GM19023 (cell line): ENCODE measurements around the gene DAGLA.

Source experiments
- ATAC-seq: cut with Tn5 transposase; IDR thresholded peaks from one replicate; pipeline ENCODE4 v1.9.1; 2021; ENCODE audit warnings: mild to moderate bottlenecking, moderate library complexity; ENCODE audit not compliant: unreplicated experiment

Gene DAGLA

GRCh38 chr11:61709110-61709509 lies 28.9 kb downstream of the DAGLA start:
- ATAC-seq: no peak

GRCh38 chr11:61709572-61709971 lies 29.4 kb downstream of the DAGLA start:
- no peak for ATAC-seq

GRCh38 chr11:61710019-61710418 lies 29.8 kb downstream of the DAGLA start:
- no peak for ATAC-seq

- no peak for ATAC-seq
Observed at GRCh38 chr11:61711037-61711436, 30.8 kb downstream of the DAGLA start.

DNA sequence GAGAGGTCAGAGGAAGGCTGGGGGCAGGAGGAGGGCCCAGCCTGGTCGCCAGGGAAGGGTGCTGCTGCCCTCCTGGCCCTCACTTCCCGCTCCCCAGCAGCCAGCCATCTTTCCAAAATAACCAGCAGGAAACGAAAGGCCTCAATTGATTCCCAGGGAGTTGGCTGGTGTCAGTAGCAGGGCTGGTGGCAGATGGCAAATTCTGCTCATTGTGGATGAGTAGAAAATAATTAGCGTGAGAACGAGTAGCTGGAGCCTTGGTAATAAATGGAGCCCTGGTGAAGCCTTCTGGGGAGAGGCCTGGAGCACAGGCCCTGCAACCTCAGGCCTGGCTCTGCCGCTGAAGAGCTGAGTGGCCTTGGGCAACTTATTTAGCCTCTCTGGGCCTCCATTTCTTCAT lies 31.3 kb downstream of the DAGLA start:
- no peak for ATAC-seq

DNA sequence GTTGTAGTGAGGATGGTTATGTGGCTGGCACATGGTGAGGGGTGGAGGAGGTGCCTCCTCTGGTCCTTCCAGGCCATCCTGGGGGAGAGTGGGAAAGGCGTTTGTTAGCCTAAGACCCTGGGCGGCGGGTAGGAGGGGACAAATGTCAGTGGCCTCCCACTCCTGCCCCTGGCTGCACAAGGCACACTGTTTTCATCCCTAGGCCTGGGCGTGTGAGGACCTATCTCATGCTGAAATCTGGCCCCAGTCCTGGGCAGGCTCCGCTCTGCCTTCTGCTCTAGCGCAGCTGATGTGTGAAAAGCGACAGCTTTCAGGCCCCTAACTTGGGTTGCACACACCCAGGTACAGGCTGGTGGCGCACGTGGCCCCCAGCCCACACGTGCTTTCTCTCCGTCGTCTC lies 32.1 kb downstream of the DAGLA start:
- ATAC-seq: no peak

DNA sequence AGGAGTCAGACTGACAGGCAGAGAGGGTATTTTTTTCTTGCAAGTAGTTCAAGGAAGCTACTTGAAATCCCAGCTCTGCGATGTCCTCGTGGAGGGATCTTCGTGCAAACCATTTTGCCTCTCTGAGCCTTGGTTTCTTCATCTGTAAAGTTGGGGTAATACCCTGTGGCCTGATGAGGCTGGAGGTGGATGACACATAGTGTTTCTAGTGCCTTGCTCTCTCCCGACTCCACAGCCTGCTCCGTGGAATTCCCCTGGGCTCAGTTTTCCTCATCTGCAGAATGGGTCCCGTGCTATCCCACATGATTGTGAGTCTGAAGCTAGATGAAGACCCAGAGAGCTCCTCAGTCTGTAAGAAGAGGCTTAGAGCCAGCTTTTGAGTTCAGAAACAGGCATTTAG lies 32.7 kb downstream of the DAGLA start:
- ATAC-seq: no peak

DNA sequence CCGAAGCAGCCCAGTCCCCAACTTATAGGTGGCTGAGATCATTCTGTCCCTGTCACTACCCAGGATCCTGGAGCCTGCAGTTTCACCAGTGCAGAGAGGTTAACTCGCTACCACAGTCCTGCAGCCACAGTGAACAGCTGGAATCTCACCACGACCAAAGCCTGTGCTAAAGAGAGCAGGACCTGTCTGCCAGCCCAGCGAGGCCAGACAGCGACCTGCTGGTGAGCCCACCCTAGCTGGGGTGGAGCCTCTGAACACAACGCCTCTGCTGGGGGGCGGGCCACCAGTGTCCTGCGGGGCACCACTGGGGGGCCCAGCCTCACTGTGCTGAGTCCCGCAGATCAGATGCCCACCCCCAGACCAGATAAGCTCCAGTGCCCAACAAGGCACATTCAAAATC lies 33.3 kb downstream of the DAGLA start:
- ATAC-seq: no peak

DNA sequence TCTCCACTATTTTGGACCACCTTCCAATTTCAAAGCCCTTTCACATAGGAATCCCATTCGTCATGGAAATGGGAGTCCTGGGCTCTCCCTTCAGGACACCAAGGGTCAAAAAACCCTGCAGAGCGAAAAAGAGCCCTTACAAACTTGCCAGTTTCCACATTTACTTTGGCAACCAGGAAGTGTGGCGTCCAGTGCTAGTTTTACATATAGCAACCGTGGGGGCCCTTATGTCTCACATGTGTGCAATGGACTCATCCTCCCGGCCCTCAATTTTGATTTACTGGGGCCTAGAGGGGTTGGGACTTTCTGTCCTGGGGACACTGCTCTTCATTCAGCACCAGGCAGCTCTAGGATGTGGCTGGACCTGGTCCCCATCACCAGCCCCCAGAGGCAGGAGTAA lies 33.7 kb downstream of the DAGLA start:
- no peak for ATAC-seq

DNA sequence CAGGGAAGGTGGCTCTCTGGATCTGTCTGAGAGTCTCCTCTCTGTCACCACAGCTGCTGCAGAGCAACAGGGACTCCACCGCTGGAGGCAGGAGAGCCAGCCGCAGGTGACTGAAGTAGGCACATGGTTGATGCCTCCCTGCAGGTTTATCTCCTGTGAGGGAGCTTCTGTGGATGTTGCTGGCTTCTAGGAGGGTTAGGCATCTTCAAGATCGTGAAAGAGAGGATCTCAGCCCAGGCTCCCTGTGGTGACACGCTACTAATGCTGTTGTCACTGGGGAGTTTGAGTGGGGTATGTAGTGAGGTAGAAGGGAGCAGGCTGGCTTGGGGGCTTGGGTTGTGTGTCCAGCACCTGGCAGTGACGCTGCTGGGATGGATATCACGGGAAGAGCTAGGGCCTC lies 34.1 kb downstream of the DAGLA start:
- no peak for ATAC-seq

DNA sequence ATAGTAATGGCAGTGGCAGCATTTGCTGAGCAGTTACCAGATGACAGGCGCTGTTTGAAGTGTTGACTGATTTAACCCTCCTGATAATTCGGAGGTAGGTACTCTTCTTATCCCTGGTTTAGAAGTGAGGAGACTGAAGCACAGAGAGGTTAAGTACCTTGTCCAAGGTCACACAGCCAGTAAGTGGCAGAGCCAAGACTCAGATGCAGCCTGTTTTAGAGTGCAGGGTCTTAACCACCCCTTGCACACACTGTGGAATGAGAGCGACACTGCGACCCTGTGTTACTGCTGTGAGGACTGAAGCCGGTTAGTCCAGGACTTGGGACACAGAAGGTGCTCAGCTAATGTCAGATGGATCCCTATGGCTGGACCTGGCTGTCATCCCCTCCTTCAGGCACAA lies 34.7 kb downstream of the DAGLA start:
- ATAC-seq: no peak

- no peak for ATAC-seq
Observed at GRCh38 chr11:61715867-61716266, 35.7 kb downstream of the DAGLA start.

- no peak for ATAC-seq
Observed at GRCh38 chr11:61716478-61717285, 36.5 kb downstream of the DAGLA start.

- ATAC-seq: no peak
Observed at GRCh38 chr11:61717286-61718033, 37.3 kb downstream of the DAGLA start.

DNA sequence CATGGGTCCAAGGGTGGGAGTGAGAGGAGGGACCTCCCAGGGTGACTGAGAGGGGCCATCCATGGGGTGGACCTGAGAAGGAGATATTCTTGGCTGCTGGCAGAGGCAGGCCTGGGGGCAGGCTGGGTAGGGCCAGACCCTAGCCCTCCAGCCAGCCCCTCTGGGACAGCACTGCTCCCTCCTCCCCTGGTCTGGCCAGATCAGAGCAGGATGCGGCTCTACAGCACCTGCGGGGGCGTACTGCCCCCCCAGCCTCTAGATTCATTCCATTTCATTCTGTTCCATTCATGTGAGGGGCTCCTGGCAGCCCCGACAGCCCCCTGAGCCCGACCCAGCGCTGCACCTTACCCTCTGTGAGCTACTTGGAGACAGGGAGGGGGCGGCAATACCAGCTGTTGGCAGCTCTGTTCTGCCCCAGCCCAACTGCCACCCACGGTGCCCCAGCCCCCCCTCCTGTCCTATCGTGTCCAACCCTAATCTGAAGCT lies 37.9 kb downstream of the DAGLA start:
- no peak for ATAC-seq

DNA sequence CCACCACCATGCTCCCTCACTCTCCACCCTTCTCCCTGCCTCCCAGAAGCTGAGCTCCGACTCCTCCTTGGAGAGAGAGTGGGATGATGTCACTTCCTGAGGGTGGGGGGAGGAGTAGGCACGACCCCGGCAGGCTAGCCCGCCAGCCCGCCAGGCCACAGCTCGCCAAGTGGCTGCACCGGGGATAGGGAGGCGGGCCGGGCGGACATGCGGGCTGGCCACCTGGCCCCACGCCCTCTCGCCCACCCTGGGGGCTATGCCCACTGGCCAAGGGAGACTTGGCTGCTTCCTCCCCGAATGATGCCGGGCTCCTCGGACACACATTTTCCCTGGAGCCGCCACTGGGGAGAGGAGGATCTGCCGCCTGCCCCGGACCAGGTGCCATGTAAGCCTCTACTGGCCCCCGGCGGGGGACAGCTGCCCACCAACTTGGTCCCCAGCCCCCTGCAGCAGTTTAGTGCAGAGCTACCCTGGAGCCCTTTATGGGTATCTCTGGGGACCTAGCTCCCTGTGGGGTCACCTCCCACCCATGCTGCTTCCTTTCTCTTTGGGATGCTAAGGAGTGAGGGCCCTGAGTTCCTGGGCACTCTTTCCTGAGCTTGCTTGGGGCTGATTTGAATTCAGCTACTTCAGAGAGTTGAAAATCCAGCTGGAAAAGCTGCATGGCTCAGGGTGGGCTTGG lies 38.6 kb downstream of the DAGLA start:
- no peak for ATAC-seq

DNA sequence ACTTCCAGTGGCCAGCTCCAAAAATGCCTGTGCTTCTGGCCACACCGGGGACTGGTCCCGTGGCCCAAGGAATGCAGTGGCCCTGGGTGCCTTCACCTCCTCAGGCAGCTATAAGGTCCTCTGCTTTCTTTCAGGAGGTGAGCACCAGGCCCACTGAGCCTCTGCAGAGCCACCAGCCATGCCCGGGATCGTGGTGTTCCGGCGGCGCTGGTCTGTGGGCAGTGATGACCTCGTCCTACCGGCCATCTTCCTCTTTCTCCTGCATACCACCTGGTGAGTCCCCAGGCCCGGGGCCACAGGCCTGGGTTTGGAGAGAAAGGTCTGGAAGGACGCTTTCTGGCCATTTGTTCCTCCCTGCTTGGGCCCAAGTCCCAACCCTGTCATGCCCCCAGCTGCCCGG lies 39.8 kb downstream of the DAGLA start:
- no peak for ATAC-seq

DNA sequence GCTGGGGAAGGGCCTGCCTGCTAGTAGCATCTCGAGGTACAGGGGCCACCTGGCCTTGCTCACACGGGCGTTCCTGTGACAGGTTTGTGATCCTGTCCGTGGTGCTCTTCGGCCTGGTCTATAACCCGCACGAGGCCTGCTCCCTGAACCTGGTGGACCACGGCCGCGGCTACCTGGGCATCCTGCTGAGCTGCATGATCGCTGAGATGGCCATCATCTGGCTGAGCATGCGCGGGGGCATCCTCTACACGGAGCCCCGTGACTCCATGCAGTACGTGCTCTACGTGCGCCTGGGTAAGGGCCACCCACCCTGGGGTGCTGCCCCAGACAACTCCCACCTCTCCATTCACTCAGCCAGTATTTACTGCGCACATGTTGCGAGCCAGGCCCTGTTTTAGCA lies 40.4 kb downstream of the DAGLA start:
- ATAC-seq: no peak

GRCh38 chr11:61724437-61724836 lies 44.2 kb downstream of the DAGLA start:
- ATAC-seq: no peak

GRCh38 chr11:61725781-61726231 lies 45.6 kb downstream of the DAGLA start:
- no peak for ATAC-seq

DNA sequence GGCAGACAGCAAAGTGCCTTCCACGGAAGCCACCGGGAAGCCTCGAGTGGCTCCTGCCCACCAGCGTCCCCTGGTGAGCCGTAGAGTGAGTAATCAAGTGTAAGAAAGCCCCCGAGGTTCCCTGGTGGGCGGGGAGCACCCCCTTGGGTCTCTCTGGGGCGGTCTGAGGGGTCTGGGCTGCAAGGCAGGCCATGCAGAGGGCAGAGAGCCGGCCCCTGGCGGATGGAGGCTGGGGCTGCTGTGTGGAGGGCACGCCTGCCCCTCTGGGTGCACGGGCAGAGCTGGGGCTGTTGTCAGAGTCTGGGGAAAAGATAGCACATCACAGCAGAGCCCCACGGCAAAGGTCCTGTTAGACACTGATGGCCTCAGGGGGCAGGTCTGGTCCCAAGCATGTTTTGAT lies 46.6 kb downstream of the DAGLA start:
- no peak for ATAC-seq

DNA sequence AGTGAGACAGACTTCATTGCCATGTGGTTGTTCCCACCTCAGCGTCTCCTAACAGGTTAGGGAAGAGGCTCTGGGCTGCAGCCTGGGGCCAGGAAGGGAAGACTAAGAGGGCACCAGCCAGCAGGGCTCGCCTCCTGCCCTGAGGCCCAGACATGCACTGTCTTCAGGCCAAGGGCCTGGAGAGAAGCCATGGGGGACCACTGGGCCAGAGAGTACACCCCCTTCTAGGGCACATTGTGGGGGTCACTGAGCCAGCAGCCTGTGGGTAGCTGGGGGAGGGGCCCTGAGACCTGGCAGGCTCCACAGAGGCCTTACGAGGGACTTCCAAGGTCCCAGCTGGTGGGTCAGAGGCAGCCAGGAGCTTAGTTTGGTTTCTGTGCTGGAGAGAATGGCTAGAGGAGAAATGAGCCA lies 47.2 kb downstream of the DAGLA start:
- no peak for ATAC-seq
